ENCODE results near the gene GJD3. TPM values are rescaled to one million over a fixed set of nuclear protein-coding genes. Genes with fewer than 3 reads are reported as not detected.

The GJD3 gene
- total RNA-seq, 4 donors from 2014 or later, result 1.6 to 3.4 (median 1.7) TPM

DNA sequence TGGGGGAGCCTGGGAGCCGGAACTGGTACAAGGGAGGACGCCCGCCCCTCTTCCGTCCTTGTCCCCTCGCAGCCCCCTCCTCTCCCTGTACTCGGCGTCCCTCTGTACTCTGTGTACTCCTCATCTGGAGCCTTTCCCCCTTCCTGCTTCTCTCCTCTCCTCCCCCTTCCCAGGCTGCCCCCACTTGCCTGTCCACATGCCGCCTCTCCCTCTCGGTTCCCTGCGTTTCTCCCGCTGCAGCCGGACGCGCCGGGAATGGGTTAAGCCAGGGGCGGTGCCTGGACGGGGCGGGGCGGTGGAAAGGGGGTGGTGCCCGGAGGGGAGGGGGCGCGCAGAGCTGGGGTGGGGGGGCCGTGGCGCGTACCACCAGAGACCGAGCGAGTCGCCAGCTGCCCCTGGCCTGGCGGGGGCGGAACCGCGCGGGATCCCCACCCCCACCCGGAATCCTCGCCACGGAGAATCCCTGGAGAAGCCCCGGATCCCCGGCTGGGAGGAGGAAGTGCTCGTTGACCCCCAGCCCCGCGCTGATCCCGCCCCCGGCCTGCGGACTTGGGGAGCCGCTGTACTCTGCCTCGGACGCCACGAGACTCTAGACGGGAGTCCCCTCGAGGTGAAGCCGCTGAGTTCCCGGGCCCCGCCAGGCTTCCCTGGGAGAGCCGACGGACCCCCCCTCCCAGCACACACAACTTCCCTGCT lies 22.6 kb downstream of the GJD3 start:
- TF ChIP-seq, protein P1, sequence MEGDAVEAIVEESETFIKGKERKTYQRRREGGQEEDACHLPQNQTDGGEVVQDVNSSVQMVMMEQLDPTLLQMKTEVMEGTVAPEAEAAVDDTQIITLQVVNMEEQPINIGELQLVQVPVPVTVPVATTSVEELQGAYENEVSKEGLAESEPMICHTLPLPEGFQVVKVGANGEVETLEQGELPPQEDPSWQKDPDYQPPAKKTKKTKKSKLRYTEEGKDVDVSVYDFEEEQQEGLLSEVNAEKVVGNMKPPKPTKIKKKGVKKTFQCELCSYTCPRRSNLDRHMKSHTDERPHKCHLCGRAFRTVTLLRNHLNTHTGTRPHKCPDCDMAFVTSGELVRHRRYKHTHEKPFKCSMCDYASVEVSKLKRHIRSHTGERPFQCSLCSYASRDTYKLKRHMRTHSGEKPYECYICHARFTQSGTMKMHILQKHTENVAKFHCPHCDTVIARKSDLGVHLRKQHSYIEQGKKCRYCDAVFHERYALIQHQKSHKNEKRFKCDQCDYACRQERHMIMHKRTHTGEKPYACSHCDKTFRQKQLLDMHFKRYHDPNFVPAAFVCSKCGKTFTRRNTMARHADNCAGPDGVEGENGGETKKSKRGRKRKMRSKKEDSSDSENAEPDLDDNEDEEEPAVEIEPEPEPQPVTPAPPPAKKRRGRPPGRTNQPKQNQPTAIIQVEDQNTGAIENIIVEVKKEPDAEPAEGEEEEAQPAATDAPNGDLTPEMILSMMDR (IDR thresholded peaks at IDR 0.05), result no peak
- TF ChIP-seq POLR2A (IDR thresholded peaks at IDR 0.05), result no peak
- intact Hi-C loops (cut with DNase I), result no loop called here
- peak; percentile 81 for DNase-seq
- H3K9me3 ChIP-seq, result no peaks in the 10 kb centered on the region
- H3K27ac ChIP-seq, result peak overlapping the region; percentile 85 to 95 (median 88)
- 0 to 1% methylated on average over 16 to 17 of the region's 55 CpGs for WGBS, 2 donors
- peaks cover 35 to 78% of the 10 kb centered on the region in 2 donors for H3K4me1 ChIP-seq
- H3K4me3 ChIP-seq (replicated peaks in 1 of 3), result peak overlapping the region; percentile 64 to 97 (median 76)
- H3K27me3 ChIP-seq, result no peaks in the 10 kb centered on the region
- H3K36me3 ChIP-seq, result no peaks in the 10 kb centered on the region

DNA sequence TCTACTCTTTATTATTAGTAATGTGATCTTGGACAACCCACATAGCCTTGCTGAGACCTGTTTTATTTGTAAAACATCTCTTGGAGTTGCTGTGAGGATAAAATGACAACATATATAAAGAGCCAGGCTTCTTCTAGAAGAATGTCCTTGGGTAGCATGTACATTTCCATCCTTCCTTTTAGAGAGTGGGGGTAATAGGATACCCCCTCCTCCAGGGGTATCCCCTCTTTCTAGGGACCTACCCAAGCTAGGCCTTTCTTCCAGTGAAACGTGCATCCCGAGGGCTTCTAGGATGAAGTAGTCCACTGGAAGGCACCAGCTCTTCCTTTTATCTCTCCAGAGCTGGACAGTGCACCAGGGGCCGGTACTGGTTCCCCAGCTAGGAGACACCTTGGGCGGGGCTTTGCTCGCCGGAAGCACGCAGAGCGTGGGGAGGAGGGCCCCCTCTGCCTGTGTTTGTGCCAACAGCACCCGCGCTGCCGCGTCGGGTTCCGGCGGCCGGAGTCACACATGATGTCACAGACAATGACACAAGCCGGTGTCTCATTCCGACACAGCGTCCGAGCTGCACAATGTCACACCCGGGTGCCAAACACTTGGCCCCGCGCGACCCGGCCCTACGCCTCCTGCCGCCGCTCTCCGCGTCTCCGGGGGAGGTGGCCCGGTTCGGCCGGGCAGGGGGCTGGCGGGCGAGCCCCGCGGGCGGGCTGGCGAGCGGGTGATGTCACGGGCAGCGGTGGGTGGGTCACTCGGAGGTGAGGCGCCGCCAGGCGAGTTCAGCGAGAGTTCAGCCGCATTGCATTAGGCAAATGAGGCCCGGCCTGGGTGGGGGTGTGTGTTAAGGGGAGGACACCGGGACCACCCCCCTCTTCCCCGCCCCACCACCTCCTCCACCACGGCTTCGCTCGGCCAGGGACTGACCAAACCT lies 23.4 kb downstream of the GJD3 start:
- H3K4me1 ChIP-seq, result peaks cover 27 to 78% of the 10 kb centered on the region in 2 donors
- intact Hi-C loops (cut with DNase I), result no loop called here

DNA sequence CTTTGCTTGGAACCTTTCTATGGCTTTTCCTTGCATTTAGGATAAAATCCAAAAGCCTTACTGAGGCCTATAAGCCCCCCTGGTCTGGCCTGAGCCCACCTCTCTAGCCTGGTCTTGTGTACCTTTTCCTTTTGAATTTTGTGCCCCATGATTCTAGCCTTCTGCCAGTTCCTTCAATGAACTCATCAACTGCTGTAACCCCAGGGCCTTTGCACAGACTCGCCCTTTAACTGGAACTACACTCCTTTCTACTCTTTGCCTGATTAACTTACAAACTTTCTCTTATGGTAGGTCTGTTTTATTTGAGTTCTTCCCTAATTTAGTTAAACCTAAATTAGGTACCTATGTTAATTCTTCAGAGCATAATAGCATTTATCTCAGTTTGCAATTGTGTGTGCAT lies 24.2 kb downstream of the GJD3 start:
- no peak for DNase-seq
- 94 to 100% methylated on average over 1 of the region's 1 CpG for WGBS, 2 donors
- no peak overlapping the region for H3K4me3 ChIP-seq (replicated peaks in 1 of 3)
- no peaks in the 10 kb centered on the region for H3K9me3 ChIP-seq
- intact Hi-C loops (cut with DNase I), result no loop called here
- no peaks in the 10 kb centered on the region for H3K36me3 ChIP-seq
- H3K27me3 ChIP-seq, result no peaks in the 10 kb centered on the region
- H3K4me1 ChIP-seq, result peaks cover 22 to 78% of the 10 kb centered on the region in 2 donors
- no peak for TF ChIP-seq POLR2A (IDR thresholded peaks at IDR 0.05)
- TF ChIP-seq, protein P1 (IDR thresholded peaks at IDR 0.05), result no peak
- H3K27ac ChIP-seq, result peak overlapping the region in 2 of 3 donors; percentile 88 to 95

More for the DNA sequence above, 23.4 kb downstream of the GJD3 start:
- H3K27me3 ChIP-seq, result no peaks in the 10 kb centered on the region
- peak; percentile 93 to 94 for DNase-seq
- TF ChIP-seq, protein P1 (IDR thresholded peaks at IDR 0.05), result no peak
- peak in 1 of 2 donors; percentile 73 for TF ChIP-seq POLR2A (IDR thresholded peaks at IDR 0.05)
- H3K36me3 ChIP-seq, result no peaks in the 10 kb centered on the region
- H3K4me3 ChIP-seq (replicated peaks in 1 of 3), result peak overlapping the region; percentile 64 to 97 (median 76)
- H3K27ac ChIP-seq, result peak overlapping the region; percentile 85 to 95 (median 88)
- 0% methylated on average over 2 to 20 of the region's 55 CpGs for WGBS, 2 donors
- H3K9me3 ChIP-seq, result no peaks in the 10 kb centered on the region

DNA sequence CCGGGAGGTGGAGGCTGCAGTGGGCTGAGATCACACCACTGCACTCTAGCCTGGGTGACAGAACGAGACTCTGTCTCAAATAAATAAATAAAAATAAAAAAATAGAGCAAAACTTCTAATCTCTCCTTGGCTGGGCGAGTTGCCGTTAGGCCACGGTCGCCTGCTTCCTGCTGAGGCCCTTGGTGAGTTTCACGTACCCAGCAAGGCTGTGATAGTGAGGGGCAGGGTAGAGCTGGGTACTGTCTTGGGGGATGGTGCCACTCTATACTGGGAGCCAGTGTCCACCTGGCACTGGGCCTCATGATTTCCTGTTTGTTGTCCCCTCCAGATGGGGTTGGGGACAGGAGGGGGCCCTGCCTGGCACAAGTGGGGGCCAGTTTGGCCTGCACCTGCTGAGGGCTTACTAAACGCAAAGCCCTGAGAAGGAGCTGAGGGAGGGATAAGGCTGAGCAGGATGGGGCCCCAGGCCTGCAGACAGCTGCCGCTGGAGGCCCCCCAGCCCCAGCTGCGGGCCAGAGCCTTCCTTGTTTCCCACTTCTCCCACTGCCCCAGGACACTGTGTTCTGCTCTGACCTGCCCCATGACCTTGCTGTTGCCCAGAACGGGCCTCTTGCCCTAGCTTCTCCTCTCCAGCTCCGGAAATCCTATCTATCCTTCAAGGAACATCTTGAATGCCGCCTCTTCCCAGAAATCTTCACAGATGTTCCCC lies 25.4 kb downstream of the GJD3 start:
- WGBS, 2 donors, result 75 to 90% methylated on average over 13 of the region's 13 CpGs
- DNase-seq, result no peak
- no peaks in the 10 kb centered on the region for H3K36me3 ChIP-seq
- H3K4me1 ChIP-seq, result peaks cover 23 to 80% of the 10 kb centered on the region in 2 donors
- H3K4me3 ChIP-seq (replicated peaks in 1 of 3), result no peak overlapping the region
- intact Hi-C loops (cut with DNase I), result no loop called here
- no peaks in the 10 kb centered on the region for H3K9me3 ChIP-seq
- TF ChIP-seq, protein P1 (IDR thresholded peaks at IDR 0.05), result no peak
- peak overlapping the region in 2 of 3 donors; percentile 13 to 41 for H3K27ac ChIP-seq
- H3K27me3 ChIP-seq, result no peaks in the 10 kb centered on the region

Measured in thyroid gland (tissue), 4 donors.